GM18858 (cell line): ENCODE measurements around the gene NEAT1.

Experiments
- ATAC-seq: cut with Tn5 transposase; IDR thresholded peaks from one replicate; pipeline ENCODE4 v1.9.1; 2021; ENCODE audit not compliant: unreplicated experiment

NEAT1 gene

DNA sequence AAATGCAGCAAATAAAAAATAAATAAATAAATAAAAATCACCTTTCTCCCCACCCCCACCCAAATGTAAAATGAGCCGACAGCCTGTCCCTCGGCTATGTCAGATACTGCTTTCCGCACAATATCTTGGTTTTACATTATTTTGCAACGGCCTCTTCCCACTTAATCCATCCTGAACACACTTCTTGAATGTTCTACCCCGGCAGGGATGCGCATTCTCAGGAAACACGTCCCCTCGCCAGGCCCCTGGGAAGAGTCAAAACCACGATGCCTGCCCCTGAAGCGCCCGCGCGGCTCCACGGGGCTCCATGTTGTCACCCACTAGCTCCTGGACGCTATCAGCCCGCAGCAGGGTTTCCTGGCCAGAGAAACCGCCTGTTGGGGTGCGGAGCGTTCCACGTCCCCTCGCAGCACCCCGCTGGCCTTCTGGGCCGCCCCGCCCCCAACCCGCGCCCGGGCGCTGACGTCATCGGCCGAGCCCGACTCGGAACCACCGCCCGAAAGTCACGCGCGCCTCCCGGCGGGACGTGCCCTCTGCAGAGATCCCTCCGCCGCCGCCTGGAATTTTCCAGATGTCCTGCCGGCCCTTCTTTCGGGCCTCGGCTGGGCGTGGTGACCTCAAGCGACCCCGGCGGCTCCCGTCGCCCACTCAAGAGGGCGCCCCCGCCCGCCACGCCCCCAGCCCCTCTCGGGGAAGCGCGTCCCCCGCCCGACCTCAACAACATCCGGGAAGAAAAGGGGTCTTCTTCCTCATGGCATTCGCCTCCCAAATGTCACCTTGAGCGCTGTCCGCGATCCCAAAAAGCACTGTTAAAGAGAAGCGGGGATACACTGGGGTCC, 585 bp upstream of the NEAT1 start:
- ATAC-seq = no peak

DNA sequence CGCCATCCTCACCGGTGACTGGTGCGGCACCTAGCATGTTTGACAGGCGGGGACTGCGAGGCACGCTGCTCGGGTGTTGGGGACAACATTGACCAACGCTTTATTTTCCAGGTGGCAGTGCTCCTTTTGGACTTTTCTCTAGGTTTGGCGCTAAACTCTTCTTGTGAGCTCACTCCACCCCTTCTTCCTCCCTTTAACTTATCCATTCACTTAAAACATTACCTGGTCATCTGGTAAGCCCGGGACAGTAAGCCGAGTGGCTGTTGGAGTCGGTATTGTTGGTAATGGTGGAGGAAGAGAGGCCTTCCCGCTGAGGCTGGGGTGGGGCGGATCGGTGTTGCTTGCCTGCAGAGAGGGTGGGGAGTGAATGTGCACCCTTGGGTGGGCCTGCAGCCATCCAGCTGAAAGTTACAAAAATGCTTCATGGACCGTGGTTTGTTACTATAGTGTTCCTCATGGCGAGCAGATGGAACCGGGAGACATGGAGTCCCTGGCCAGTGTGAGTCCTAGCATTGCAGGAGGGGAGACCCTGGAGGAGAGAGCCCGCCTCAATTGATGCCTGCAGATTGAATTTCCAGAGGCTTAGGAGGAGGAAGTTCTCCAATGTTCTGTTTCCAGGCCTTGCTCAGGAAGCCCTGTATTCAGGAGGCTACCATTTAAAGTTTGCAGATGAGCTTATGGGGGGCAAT, 1.1 kb downstream of the NEAT1 start:
- no peak for ATAC-seq

DNA sequence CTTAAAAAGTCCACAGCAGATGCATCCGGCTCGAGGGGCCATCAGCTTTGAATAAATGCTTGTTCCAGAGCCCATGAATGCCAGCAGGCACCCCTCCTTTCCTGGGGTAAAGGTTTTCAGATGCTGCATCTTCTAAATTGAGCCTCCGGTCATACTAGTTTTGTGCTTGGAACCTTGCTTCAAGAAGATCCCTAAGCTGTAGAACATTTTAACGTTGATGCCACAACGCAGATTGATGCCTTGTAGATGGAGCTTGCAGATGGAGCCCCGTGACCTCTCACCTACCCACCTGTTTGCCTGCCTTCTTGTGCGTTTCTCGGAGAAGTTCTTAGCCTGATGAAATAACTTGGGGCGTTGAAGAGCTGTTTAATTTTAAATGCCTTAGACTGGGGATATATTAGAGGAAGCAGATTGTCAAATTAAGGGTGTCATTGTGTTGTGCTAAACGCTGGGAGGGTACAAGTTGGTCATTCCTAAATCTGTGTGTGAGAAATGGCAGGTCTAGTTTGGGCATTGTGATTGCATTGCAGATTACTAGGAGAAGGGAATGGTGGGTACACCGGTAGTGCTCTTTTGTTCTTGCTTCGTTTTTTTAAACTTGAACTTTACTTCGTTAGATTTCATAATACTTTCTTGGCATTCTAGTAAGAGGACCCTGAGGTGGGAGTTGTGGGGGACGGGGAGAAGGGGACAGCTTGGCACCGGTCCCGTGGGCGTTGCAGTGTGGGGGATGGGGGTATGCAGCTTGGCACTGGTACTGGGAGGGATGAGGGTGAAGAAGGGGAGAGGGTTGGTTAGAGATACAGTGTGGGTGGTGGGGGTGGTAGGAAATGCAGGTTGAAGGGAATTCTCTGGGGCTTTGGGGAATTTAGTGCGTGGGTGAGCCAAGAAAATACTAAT, 1.9 kb downstream of the NEAT1 start:
- ATAC-seq = no peak

DNA sequence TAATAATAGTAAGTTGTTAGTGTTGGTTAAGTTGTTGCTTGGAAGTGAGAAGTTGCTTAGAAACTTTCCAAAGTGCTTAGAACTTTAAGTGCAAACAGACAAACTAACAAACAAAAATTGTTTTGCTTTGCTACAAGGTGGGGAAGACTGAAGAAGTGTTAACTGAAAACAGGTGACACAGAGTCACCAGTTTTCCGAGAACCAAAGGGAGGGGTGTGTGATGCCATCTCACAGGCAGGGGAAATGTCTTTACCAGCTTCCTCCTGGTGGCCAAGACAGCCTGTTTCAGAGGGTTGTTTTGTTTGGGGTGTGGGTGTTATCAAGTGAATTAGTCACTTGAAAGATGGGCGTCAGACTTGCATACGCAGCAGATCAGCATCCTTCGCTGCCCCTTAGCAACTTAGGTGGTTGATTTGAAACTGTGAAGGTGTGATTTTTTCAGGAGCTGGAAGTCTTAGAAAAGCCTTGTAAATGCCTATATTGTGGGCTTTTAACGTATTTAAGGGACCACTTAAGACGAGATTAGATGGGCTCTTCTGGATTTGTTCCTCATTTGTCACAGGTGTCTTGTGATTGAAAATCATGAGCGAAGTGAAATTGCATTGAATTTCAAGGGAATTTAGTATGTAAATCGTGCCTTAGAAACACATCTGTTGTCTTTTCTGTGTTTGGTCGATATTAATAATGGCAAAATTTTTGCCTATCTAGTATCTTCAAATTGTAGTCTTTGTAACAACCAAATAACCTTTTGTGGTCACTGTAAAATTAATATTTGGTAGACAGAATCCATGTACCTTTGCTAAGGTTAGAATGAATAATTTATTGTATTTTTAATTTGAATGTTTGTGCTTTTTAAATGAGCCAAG, 2.7 kb downstream of the NEAT1 start:
- ATAC-seq = no peak

GRCh38 chr11:65425971-65426838, 3.6 kb downstream of the NEAT1 start:
- peak; percentile 19 for ATAC-seq

DNA sequence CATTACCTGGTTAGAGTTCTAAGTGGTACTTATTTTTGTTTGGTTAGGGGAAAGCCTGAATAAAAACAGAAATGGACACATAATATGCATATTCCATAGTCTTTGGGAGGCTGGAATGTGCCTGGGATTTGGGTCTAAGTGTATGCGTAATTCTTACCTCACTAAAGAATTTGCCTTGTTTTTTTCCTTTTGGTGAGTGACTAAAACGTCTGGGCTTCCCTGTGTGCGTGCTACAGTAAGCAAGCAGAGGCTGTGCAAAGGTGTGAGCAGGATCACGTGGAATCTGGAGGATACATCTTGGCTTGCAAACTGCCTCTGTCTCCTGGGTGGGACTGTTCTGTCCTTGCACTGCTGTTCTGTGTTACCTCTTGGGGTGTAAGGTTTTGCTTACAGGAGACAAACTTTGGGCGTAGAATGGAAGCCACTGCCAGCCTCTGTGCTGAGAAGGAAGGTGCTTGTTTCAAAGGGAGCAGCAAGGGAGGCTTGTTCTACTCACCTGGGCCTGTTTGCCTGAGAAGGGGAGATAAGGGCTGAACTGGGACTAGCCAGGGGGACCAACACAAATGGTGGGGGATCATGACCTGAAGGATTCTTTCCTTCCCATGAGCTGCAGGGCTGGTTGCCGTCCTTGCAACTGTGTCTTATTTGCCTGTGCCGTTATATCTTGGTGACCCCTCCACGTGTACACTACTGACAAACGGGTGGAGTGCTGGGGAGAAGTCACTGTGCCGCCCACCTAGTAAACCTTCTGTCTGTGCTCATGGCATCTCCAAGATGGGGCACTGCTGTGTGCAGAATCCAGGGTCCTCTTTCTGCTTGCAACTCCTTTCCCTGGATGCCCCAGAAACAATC, 4.5 kb downstream of the NEAT1 start:
- ATAC-seq = no peak

- ATAC-seq = no peak
These were observed 5.3 kb downstream of the NEAT1 start for GRCh38 chr11:65427691-65428577.

DNA sequence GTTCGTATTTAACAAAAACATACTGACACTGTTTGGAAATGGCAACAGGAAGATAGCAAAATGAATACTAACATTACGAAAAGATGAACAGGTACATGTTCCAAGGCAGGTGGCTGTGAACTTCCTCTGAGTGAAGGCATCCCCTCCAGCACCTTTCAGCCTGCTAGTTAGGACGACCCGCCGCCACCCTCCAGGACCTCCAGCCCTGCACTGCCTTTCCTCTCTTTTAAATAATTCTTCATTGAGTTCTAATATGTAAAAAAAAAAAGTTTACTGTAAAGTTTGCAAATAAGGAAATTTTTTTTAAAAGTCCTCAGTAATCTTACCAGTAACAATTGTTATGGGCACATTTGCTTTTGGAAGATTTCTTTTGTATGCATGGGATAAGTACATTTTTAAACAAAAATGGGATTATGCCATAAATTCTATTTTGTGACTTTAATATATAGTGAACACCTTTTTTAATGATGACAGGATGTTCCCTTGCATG, 6.0 kb downstream of the NEAT1 start:
- ATAC-seq = no peak

DNA sequence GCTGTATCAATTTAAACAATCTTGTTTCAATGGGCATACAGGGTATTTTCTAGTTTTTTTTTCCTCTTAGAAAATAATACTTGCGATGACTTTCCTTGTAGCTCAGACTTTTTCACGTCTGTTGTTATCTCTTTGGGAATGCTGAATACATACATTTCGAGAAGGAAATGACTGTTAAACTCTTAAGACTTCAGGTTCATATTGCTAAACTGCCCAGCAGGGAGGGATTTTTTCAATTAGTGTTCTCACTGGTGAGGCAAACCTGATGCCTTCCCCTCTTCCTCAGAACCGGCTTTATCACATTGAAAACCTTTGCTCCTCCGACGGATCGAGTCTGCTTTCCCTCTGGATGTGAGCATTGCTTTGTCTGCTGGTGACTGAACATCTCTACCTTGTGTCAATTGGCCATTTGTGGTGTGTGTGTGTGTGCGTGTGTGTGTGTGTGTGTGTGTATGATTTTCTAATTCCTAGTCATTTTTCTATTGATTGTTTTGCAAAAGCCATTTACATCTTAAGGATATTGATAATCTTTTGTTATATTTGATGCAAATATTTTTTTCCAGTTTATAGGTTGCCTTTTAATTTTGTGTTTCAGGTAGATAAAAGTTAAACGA, 6.6 kb downstream of the NEAT1 start:
- ATAC-seq = no peak

DNA sequence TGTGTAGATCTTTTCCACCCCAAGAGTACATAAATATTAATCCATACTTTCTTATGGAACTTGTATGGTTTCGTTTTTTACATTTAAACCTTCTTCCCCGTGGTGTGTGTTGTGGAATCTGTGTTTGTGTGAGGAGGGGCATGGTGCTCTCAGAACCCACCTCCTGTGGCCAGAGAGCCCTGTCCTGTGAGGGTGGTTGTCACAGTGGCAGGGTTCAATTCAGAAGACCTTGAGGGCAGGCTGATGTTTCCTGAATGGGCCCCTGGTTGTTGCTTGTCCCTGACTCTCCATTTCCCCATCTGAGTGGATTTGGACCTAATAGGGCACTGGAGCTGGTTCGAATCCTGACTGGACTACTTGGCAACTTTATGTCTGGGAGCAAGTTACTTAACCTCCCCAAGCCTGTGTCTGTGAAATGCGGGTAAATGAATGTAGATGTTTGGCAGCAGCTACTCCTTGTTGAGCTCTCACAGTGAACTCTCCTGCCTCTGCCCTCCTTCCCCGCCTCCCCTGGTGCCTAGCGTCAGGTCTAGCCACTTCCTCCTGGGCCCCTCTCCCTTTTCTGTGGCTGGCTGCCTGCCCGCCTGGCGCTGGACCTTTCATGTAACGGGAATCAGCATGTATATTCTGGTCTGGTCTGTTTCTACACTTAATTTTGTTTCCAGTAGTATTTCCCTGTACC, 7.3 kb downstream of the NEAT1 start:
- ATAC-seq = no peak

- ATAC-seq = no peak
These were observed 8.0 kb downstream of the NEAT1 start for GRCh38 chr11:65430406-65431217.

DNA sequence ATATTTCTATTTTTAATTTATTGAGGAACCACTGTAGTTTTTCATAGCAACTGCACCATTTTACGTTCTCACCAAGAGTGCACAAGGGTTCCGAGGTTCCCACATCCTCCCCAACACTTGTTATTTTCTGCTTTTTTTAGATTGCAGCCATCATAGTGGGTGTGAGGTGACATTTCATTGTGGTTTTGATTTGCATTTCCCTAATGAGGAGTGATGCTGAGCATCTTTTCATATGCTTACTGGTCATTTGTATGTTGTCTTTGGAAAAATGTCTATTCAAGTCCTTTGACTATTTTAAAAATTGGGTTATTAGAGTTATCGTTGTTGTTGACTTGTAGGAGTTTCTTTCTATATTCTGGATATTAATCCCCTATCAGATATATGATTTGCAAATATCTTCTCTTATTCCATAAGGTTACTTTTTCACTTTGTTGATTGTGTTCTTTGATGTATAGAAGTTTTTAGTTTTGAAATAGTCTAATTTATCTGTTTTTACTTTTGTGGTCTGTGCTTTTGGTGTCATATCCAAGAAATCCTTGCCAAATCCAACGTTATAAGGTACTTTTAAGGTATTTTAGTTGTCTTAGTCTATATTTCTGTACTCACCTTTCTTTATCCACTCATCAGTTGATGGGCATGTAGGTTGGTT, 9.0 kb downstream of the NEAT1 start:
- ATAC-seq = no peak

GRCh38 chr11:65432100-65432650, 9.6 kb downstream of the NEAT1 start:
- ATAC-seq = no peak

DNA sequence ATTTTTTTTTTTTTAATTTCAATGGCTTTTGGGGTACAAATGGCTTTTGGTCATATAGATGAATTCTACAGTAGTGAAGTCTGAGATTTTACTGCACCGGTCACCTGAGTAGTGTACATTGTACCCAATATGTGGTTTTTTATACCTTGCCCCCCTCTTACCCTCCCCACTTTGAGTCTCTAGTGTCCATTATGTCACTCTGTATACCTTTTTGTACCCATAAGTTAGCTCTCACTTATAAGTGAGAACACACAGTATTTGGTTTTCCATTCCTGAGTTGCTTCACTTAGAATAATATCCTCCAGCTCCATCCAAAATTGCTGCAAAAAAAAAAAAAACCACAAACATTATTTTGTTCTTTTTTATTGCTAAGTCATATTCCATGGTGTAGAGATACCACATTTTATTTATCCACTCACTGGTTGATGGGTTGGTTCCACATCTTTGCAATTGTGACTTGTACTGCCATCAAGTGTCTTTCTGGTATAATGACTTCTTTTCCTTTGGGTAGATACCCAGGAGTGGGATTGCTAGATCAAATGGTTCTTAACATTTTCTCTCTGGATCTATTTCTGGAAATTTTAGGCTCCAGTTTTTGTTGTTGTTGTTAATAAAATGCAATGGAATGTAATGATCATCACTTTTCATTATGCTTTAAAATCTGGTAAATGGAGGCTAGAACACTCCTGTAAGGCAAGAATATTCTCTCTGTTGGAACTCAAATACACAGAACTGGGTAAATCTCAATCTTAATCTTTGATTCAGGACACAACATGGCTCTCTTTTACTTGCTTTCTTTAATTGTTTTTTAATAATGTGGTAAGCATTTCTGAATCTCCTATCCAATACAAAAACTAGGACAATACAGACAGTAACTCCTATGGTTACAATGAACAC, 10.3 kb downstream of the NEAT1 start:
- no peak for ATAC-seq
